HT1080 (cell line): Measurements from ENCODE around the gene FPR1. TPM values are rescaled to one million over a fixed set of nuclear protein-coding genes. Genes with fewer than 3 reads are reported as not detected.
"Not testable (repeated sequence)": the region's sequence is repeated elsewhere in the genome, so short reads cannot be mapped to it uniquely, and the experiment has no call there.

Experiments used
- DNase-seq: peaks from one replicate; pipeline ENCODE4 v3.0.0-alpha.2; 2015; ENCODE audit warnings: low read depth
- total RNA-seq: library from RNA; depleted of rRNA; stranded (reverse); fragments of >200 nt; shearing (Covaris generic); gene quantifications from 2 replicates; pipeline ENCODE4 v1.2.3, GENCODE V29; 2014

Gene FPR1
- total RNA-seq, 1 experiment from 2014 or later: 0.98 TPM

DNA sequence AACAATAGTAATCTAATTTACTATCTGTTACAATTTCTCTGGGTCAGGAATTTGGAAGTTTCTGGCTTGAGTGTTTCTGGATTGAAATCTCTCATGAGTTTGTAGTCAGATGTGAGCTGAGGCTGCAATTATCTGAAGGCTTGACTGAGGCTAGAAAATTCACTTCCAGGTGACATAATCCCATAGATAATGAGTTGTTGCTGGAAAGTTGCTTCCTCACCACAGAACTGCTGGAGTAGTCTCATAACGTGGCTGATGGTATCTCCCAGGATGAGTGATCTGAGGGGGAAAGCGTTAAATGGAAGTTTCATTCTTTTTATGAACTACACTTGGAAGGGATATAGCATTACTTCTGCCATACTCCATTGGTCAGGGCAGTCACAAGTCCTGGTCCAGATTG is 28.0 kb upstream of the FPR1 start:
- DNase-seq: no peak

DNA sequence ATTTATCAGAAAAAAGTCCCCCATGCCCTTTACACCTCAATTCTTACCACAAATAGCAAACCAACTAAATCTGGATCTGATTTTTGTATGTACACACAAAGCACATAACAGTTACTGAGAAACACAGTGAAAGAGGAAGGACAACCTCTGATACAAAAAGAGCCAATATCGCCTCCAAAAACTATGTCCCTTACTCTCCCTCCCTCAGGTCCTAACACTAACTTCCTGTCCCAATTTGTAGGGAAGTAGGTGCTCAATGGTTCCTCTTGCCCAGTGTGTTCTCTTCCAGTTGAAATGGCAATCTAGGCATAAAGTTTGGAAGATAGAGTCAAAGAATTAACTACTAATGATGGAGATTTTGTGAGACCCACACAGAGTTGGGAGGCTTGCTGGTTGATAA is 27.5 kb upstream of the FPR1 start:
- no peak for DNase-seq

DNA sequence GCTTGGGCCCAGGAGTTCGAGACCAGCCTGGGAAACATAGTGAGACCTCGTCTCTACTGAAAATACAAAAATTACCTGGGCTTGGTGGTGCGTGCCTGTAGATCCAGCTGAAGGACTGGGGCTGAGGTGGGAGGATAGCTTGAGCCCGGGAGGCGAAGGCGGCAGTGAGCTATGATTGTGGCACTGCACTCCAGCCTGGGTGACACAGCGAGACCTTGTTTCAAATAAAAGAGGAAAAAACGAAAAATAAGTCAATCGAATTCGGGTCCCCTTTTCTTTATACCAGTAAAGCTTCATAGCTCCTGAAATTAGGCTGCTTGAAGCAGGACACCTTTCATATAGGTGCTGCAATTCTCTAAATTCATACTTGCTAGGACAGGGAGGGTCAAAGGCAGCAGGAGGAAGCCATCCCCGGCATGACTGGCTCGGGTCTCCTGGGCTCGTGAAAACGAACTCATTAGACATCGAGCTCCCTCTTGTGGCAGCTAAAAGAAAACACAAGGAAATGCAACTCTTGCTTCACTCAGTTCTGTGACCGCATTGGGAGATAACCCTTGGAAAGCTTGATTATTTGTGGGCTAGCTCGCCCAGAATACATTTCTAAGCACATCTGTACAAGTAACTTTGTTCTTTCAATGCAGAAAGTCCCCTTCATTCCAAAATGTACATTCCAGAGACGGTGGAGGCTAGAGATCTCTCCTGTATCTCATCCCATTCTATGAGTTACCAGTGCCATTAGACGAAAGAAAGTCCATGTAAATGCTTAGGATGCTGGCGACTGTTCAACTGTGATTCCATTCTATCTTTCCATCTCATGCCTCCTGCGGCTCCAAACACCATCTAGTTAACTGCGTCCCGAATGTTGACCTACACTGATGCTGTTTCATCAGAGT is 26.1 kb upstream of the FPR1 start:
- peak; percentile 41 for DNase-seq

DNA sequence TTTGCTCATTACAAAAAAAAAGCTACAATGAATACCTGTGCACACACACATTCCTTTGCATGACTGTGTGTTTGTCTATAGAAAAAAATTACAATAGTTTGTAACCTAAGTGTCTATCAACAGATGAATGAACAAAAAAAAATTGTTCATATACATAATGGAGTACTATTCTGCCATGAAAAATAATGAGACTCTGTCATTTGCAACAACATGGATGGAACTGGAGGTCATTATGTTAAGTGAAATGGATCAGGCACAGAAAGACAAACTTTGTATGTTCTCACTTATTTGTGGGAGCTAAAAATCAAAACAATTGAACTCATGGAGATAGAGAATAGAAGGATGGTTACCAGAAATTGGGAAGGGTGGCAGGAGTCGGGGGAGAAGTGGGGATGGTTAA is 24.9 kb upstream of the FPR1 start:
- DNase-seq: not testable (repeated sequence)

DNA sequence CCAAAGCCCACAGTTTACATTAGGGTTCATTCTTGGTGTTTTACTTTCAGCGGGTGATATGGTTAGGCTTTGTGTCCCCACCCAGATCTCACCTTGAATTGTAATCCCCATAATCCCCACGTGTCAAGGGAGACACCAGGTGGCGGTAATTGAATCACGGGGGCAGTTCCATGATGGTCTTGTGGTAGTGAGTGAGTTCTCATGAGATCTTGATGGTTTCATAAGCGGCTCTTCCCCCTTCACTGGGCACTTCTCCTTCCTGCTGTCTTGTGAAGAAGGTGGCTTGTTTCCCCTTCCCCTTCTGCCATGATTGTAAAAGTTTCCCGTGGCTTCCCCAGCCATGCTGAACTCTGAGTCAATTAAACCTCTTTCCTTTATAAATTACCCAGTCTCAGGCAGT is 21.3 kb upstream of the FPR1 start:
- peak; percentile 1 for DNase-seq

DNA sequence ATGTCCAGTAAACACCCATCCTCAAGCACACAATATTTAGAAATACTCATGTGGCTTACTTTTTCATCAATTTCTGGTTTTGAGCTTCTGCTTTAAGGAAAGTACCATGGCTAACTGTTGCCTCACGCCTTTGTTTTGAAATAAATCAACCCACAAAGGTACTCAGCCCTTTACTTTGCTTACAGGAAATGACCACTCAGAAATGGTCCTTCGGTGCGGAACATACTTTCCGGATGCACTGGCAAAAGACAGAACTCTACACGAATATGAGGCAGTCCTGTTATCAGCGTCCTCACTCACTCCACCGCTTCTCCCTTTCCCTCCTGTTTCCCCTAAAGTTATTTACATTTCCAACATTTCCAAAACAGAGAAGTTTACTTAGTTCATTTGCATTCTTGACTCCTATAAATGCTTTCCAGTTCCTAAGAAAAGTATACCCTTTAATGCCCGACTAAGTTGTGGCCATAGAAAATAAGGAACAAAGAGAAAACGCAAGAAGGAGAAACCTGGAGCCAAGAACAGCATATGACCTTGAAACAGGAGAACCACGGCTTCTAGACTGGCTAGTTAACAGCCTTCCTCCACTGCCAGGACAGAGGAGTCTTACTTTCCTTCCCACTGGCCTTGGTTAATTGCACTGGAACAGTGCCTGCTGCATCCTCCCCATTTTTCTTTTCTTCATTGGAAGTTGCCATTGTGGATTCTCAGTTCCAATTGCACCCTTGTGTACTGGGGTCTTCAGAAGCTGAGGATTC is 19.9 kb upstream of the FPR1 start:
- DNase-seq: no peak

- no peak for DNase-seq
Observed at GRCh38 chr19:51766461-51766860, 14.8 kb upstream of the FPR1 start.

GRCh38 chr19:51765086-51765485 is 13.4 kb upstream of the FPR1 start:
- DNase-seq: no peak

DNA sequence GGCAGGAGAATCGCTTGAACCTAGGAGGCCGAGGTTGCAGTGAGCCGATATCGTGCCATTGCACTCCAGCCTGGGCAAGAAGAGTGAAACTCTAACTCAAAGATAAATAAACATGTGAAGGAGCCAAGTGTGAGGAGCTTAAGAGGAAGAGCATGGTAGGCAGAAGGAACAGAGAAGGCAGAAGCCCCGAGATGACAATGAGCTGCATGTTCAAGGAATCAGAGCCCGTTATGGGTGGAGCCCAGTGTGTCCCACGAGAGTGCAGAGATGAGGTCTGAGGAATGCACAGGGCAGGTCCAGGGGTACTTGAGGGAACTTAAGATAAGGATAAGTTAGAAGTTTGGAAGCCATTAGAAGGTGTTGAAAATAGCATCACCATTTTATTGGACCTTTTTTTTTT is 10.0 kb upstream of the FPR1 start:
- DNase-seq: no peak

GRCh38 chr19:51760697-51761356 is 9.1 kb upstream of the FPR1 start, which contains the start of gene FPR2:
Gene FPR2 (plus strand): TSS chr19:51761180. CDS start chr19:51768659, 7,479 bp downstream.
- DNase-seq: no peak

GRCh38 chr19:51755571-51755970 is 3.9 kb upstream of the FPR1 start:
- DNase-seq: no peak

DNA sequence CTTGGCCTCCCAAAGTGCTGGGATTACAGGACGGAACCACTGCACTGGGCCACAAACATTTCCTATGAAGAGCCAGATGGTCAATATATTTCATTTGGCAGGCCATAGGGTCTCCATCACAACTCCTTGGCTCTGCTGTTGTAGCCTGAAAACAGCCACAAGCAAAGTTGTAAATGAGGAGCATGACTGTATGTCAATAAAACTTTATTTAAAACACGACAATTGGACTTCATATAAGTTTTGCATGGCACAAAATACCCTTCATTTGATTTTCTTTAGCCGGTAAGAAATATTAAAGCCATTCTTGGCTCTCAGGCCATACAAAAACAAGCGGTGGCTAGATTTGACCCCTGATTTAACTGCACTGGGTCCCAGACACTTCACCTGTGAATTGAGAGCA is 3.1 kb upstream of the FPR1 start:
- DNase-seq: no peak

DNA sequence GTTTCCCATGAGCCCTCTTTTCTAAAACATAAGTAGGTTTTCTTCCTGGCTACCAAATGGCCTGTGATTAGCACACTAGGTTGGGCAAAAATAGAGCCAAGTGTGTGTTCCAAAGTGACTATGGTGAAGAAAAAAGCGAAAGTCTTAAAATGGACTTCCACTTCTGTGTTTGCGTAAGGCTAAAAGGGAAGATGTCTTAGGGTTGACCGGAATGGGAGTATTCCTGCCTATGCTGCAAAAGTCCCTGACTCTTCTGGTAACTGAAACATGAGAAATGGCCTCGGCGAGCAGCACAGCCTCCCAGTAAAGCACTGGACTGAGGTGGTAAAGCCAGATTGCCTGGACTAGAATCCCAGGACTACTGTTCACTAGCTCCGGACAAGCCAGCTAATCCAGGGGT is 2.4 kb upstream of the FPR1 start:
- no peak for DNase-seq

DNA sequence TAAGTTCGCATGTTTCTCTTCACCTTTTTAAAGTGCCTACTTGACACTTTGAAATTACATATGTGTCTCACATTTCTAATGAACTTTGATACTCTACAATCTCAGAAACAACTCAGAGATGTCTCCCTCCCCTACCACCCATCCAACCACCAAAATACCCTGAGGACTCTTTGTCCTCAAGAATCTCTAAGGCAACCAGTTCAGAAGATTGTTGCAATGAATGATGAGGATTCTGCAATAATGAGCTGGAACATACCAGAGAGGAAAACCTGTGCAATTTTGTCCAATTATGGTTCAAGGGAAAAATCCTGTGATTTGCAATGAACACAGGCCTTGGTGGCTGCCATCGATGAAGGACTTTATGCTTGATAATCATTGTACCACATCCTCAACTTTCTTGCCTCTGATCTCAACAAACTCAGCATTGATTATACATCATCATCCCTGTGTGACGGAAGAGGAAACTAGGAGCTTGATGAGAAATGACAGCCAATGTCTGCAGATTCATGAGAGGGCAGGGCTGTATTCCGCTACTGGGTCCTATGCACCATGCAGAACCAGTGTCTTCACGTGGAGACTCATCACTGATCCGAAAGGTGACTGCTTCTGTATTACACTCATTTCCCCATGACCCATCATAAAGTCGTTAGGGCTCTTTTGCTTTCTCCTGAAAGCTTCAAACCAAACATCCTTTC is 1.1 kb downstream of the FPR1 start:
- no peak for DNase-seq

GRCh38 chr19:51749979-51750378 is 1.7 kb downstream of the FPR1 start:
- DNase-seq: peak; percentile 58

- DNase-seq: no peak
Observed at GRCh38 chr19:51746731-51747130, 4.9 kb downstream of the FPR1 start.

DNA sequence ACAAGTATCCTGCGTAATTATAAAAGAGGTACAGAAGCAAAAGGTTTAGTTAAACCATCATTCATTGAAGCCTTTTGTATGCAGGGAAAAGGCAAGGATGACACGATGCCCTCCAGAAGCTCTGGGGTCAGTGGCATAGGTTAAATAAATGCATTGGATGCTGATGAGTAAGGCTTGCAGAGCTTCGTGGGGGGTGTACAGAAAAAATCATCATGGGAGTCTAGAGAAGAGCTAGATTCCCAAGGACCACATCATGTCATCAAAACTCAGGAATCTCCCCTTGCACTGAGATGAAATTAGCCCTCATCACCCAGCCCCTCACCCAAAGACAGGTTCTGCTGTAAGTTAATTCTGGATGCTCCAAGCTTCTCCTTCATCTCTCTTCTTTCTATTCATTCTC is 8.3 kb downstream of the FPR1 start:
- DNase-seq: peak; percentile 34

DNA sequence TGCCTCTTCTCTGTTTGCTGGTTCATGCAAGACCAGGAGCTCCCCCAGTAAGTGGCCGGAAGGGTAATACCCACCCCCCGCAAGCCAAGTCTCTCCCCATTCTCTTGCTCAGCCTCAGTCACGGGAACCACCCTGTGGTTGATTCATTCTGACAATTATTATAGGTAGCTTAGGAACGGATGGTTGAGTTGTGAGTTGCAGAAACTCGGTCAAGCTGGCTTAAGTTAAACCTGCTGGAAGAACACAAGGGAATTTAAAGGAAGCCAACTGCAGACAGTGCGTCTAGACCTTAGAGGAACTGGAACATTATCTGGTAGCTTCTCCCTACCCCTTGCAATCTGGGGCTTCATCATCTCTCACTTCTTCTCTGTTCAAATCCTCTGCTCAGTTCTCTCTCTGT is 8.9 kb downstream of the FPR1 start:
- DNase-seq: peak; percentile 63

GRCh38 chr19:51740356-51740755 is 11.3 kb downstream of the FPR1 start:
- DNase-seq: no peak

GRCh38 chr19:51739466-51740213 is 12.0 kb downstream of the FPR1 start:
- DNase-seq: no peak

GRCh38 chr19:51738523-51738922 is 13.2 kb downstream of the FPR1 start:
- DNase-seq: not testable (repeated sequence)
